HL-60 (cell line): Measurements from ENCODE around the gene RAMAC.

ENCODE experiments used
- TF ChIP-seq, protein P1 (sequence below): IDR thresholded peaks from 2 replicates; pipeline ENCODE4 v1.6.1; 2012; ENCODE audit warnings: low read depth; ENCODE audit not compliant: insufficient replicate concordance
- TF ChIP-seq, protein P2 (sequence below): IDR thresholded peaks from one replicate; pipeline ENCODE4 v1.5.1; 2011; ENCODE audit warnings: low read length, control low read depth, inconsistent platforms; ENCODE audit not compliant: insufficient read depth

DNA sequence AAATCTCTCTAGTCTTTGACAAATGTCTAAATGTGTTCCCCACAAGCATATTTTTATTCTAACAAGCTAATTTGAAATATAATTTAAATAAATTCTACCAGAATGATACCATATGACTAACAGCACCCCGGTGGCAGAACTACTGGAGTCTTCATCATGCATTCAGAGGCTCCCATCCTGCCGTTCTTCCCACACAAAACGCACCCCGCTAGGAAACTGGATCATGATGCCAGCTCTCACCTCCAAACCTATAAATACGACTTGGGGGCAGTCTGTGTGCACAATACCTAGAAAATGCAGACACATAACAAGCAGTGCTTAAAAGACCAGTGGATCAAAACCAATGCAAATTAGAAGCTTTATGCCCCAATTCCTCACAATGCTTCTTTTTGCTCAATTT is 42.0 kb upstream of the RAMAC start:
- TF ChIP-seq, protein P1, sequence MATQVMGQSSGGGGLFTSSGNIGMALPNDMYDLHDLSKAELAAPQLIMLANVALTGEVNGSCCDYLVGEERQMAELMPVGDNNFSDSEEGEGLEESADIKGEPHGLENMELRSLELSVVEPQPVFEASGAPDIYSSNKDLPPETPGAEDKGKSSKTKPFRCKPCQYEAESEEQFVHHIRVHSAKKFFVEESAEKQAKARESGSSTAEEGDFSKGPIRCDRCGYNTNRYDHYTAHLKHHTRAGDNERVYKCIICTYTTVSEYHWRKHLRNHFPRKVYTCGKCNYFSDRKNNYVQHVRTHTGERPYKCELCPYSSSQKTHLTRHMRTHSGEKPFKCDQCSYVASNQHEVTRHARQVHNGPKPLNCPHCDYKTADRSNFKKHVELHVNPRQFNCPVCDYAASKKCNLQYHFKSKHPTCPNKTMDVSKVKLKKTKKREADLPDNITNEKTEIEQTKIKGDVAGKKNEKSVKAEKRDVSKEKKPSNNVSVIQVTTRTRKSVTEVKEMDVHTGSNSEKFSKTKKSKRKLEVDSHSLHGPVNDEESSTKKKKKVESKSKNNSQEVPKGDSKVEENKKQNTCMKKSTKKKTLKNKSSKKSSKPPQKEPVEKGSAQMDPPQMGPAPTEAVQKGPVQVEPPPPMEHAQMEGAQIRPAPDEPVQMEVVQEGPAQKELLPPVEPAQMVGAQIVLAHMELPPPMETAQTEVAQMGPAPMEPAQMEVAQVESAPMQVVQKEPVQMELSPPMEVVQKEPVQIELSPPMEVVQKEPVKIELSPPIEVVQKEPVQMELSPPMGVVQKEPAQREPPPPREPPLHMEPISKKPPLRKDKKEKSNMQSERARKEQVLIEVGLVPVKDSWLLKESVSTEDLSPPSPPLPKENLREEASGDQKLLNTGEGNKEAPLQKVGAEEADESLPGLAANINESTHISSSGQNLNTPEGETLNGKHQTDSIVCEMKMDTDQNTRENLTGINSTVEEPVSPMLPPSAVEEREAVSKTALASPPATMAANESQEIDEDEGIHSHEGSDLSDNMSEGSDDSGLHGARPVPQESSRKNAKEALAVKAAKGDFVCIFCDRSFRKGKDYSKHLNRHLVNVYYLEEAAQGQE = no peak
- TF ChIP-seq, protein P2, sequence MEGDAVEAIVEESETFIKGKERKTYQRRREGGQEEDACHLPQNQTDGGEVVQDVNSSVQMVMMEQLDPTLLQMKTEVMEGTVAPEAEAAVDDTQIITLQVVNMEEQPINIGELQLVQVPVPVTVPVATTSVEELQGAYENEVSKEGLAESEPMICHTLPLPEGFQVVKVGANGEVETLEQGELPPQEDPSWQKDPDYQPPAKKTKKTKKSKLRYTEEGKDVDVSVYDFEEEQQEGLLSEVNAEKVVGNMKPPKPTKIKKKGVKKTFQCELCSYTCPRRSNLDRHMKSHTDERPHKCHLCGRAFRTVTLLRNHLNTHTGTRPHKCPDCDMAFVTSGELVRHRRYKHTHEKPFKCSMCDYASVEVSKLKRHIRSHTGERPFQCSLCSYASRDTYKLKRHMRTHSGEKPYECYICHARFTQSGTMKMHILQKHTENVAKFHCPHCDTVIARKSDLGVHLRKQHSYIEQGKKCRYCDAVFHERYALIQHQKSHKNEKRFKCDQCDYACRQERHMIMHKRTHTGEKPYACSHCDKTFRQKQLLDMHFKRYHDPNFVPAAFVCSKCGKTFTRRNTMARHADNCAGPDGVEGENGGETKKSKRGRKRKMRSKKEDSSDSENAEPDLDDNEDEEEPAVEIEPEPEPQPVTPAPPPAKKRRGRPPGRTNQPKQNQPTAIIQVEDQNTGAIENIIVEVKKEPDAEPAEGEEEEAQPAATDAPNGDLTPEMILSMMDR = no peak
